ENCODE data around the gene CAMK1D.
"Not testable (repeated sequence)": the region's sequence is repeated elsewhere in the genome, so short reads cannot be mapped to it uniquely, and the experiment has no call there.

Gene CAMK1D

GRCh38 chr10:12703126-12703525 lies 353.8 kb downstream of the CAMK1D start:
- DNase-seq, result no peak
- in situ Hi-C loops (cut with HindIII; ENCODE audit: low pct_ligation_motif_present, low pct_unique_long_range_greater_than_20kb, low sequenced_read_pairs), result no loop called here

GRCh38 chr10:12703813-12704212 lies 354.5 kb downstream of the CAMK1D start:
- in situ Hi-C loops (cut with HindIII; ENCODE audit: low pct_ligation_motif_present, low pct_unique_long_range_greater_than_20kb, low sequenced_read_pairs), result no loop called here
- DNase-seq, result peak; percentile 71

GRCh38 chr10:12704488-12704887 lies 355.1 kb downstream of the CAMK1D start:
- in situ Hi-C loops (cut with HindIII; ENCODE audit: low pct_ligation_motif_present, low pct_unique_long_range_greater_than_20kb, low sequenced_read_pairs), result no loop called here
- no peak for DNase-seq

- peak; percentile 50 for DNase-seq
- in situ Hi-C loops (cut with HindIII; ENCODE audit: low pct_ligation_motif_present, low pct_unique_long_range_greater_than_20kb, low sequenced_read_pairs), result no loop called here
Measured at GRCh38 chr10:12705943-12706342, 356.6 kb downstream of the CAMK1D start.

- in situ Hi-C loops (cut with HindIII; ENCODE audit: low pct_ligation_motif_present, low pct_unique_long_range_greater_than_20kb, low sequenced_read_pairs), result no loop called here
- peak; percentile 88 for DNase-seq
Measured at GRCh38 chr10:12707461-12708185, 358.3 kb downstream of the CAMK1D start.

GRCh38 chr10:12709000-12709401 lies 359.7 kb downstream of the CAMK1D start:
- in situ Hi-C loops (cut with HindIII; ENCODE audit: low pct_ligation_motif_present, low pct_unique_long_range_greater_than_20kb, low sequenced_read_pairs), result no loop called here
- peak; percentile 61 for DNase-seq

GRCh38 chr10:12709521-12709963 lies 360.2 kb downstream of the CAMK1D start:
- in situ Hi-C loops (cut with HindIII; ENCODE audit: low pct_ligation_motif_present, low pct_unique_long_range_greater_than_20kb, low sequenced_read_pairs), result no loop called here
- DNase-seq, result no peak

- no peak for DNase-seq
- in situ Hi-C loops (cut with HindIII; ENCODE audit: low pct_ligation_motif_present, low pct_unique_long_range_greater_than_20kb, low sequenced_read_pairs), result no loop called here
Measured at GRCh38 chr10:12710157-12710556, 360.8 kb downstream of the CAMK1D start.

- in situ Hi-C loops (cut with HindIII; ENCODE audit: low pct_ligation_motif_present, low pct_unique_long_range_greater_than_20kb, low sequenced_read_pairs), result no loop called here
Measured at GRCh38 chr10:12710594-12711349, 361.4 kb downstream of the CAMK1D start.

GRCh38 chr10:12711350-12711708 lies 362.0 kb downstream of the CAMK1D start:
- in situ Hi-C loops (cut with HindIII; ENCODE audit: low pct_ligation_motif_present, low pct_unique_long_range_greater_than_20kb, low sequenced_read_pairs), result no loop called here
- DNase-seq, result no peak

More at GRCh38 chr10:12710594-12711349, 361.4 kb downstream of the CAMK1D start:
- DNase-seq, result peak; percentile 73

- DNase-seq, result no peak
- in situ Hi-C loops (cut with HindIII; ENCODE audit: low pct_ligation_motif_present, low pct_unique_long_range_greater_than_20kb, low sequenced_read_pairs), result no loop called here
Measured at GRCh38 chr10:12712293-12712983, 363.1 kb downstream of the CAMK1D start.

- in situ Hi-C loops (cut with HindIII; ENCODE audit: low pct_ligation_motif_present, low pct_unique_long_range_greater_than_20kb, low sequenced_read_pairs), result not testable (repeated sequence)
Measured at GRCh38 chr10:12712984-12713316, 363.6 kb downstream of the CAMK1D start.

GRCh38 chr10:12716042-12716441 lies 366.7 kb downstream of the CAMK1D start:
- DNase-seq, result no peak
- in situ Hi-C loops (cut with HindIII; ENCODE audit: low pct_ligation_motif_present, low pct_unique_long_range_greater_than_20kb, low sequenced_read_pairs), result no loop called here

More at GRCh38 chr10:12712984-12713316, 363.6 kb downstream of the CAMK1D start:
- not testable (repeated sequence) for DNase-seq

GRCh38 chr10:12717981-12718707 lies 368.8 kb downstream of the CAMK1D start:
- in situ Hi-C loops (cut with HindIII; ENCODE audit: low pct_ligation_motif_present, low pct_unique_long_range_greater_than_20kb, low sequenced_read_pairs), result no loop called here
- DNase-seq, result no peak

GRCh38 chr10:12719365-12719764 lies 370.0 kb downstream of the CAMK1D start:
- no peak for DNase-seq
- in situ Hi-C loops (cut with HindIII; ENCODE audit: low pct_ligation_motif_present, low pct_unique_long_range_greater_than_20kb, low sequenced_read_pairs), result no loop called here

- in situ Hi-C loops (cut with HindIII; ENCODE audit: low pct_ligation_motif_present, low pct_unique_long_range_greater_than_20kb, low sequenced_read_pairs), result no loop called here
- peak; percentile 51 for DNase-seq
Measured at GRCh38 chr10:12720217-12720981, 371.1 kb downstream of the CAMK1D start.

GRCh38 chr10:12721334-12721733 lies 372.0 kb downstream of the CAMK1D start:
- no peak for DNase-seq
- in situ Hi-C loops (cut with HindIII; ENCODE audit: low pct_ligation_motif_present, low pct_unique_long_range_greater_than_20kb, low sequenced_read_pairs), result no loop called here

- DNase-seq, result no peak
- in situ Hi-C loops (cut with HindIII; ENCODE audit: low pct_ligation_motif_present, low pct_unique_long_range_greater_than_20kb, low sequenced_read_pairs), result no loop called here
Measured at GRCh38 chr10:12723220-12723619, 373.9 kb downstream of the CAMK1D start.
